HG03442 (cell line): Measurements from ENCODE around the gene USP36.
"Not testable (repeated sequence)": the region's sequence is repeated elsewhere in the genome, so short reads cannot be mapped to it uniquely, and the experiment has no call there.

Source experiments
- ATAC-seq: cut with Tn5 transposase; IDR thresholded peaks from one replicate; pipeline ENCODE4 v1.9.1; 2021; ENCODE audit warnings: mild to moderate bottlenecking, moderate library complexity; ENCODE audit not compliant: unreplicated experiment

Gene USP36

DNA sequence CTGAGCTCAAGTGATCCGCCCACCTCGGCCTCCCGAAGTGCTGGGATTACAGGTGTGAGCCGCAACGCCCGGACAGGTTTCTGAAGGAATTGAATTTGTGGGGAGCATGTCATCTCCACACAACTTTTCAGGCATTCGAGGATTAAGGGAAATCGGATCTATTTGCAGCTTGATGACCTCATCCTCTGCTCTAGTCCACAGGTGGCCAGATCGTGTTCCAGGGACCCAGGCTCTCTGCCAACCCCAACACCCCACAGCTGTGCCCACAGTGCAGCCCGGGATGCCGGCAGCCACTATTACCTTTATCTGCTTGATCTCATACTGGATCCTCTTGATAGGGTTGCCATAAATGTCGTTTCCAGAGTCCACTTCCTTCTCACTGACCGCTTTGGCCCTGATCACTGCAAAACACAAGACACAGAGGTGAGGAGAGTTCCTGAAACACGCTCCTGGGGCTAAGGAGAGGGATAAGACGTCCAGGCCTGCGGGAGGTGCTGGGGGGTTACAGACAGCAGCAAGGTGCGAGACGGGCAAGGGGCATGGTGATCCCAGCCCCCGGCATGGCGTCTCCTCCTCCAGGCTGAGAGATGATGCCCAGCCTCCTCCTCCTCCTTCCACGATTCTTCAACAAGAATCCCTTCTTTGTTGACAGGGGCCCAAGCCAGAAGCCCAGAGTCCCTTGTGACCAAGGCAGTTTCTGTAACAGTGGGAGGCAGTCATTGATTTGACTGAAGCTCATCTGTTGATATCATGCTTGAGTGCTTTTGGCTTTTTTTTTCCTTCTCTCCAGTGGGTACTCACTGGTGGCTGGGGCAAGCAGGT is 33.1 kb upstream of the USP36 start:
- ATAC-seq: no peak

DNA sequence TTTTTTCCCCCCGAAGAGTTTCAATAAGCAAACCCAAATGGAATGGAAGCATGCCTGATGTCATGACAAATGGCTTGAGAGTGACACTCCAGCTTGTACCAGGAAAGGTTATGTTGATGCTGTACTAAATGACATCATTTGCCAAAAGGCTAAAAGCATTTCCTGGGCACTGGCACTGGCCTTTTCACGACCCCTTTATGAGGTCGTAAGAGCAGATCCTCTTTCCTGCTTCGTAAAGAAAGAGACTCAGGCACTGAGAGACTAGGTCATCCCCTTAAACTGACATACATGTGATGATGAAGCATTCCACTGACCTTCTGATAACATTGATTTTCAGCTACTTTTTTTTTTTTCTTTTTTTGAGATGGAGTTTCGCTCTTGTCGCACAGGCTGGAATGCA is 31.9 kb upstream of the USP36 start:
- no peak for ATAC-seq

DNA sequence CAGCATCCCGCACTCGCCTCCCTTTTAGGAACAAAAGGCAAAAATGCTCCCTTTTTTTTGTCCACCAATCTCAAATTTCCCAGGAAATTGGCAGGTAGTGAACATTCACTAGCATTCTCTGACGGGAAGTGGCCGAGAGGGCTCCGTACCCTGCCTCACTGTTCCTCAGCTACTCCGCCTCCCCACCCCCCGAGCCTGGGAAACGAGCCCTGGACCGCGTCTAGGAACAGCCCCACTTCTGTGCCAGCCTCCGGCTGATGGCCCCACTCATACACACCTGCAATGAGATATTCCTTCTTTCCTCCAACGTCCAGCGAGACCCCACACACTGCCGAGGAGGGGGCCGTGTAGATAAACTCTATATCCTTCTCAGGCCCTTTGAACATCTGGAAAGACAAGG is 30.0 kb upstream of the USP36 start:
- ATAC-seq: no peak

DNA sequence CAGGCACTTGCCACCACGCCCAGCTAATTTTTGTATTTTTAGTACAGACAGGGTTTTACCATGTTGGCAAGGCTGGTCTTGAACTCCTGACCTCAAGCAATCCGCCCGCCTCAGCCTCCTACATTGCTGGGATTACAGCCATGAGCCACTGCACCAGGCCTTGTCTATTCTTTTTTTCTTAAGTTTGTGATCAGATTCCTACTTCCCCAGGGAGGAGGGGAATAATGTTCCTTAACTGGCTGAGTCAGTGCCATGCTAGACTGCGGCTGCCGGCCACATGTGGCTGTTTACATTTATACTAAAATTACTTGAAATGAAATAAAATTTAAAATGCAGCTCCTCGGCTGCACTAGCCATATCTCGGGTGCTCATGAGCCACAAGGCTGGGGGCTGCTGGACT is 27.8 kb upstream of the USP36 start:
- no peak for ATAC-seq

DNA sequence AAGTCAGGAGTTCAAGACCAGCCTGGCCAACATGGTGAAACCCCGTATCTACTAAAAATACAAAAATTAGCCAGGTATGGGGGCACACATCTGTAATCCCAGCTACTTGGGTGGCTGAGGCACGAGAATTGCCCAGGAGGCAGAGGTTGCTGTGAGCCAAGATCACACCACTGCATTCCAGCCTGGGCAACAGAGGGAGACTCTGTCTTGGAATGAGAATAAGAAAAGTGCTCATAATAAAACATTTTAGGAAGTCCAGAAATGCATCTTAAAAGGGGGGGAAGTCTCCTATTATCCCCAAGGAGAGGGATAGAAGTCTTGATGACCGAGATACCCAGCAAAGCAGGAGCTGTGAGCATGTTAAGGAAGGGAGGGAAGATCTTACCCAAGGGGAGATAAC is 26.4 kb upstream of the USP36 start:
- not testable (repeated sequence) for ATAC-seq

DNA sequence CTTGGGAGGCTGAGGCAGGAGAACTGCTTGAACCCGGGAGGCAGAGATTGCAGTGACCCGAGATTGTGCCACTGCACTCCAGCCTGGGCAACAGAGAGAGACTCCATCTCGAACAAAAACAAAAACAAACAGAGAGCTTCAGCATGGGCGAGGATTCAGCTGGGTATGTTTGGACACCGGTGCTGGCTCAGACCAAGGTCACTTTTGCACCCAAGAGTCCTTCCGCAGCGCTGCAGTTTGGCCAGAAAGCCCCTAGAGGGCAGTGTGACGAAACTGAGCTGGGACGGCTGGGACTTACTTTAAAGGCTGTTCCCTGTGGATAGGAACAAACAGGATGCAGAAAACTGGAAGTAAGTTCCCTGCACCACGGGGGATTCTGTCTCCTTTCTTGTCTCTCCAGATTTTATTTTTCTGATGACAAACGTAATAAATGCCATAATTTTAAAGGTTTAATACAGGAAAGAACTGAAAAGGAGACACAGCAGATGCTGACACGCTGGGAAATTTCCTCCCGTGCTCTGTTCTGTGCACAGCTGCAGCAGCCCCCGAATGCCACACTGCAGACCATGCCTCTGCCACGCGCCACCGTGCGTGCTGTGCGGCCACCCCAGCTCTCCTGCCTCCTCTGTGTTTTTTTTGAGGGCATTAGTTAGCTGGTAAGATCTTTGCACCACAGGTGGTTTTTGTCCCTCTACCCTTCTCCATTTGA is 25.2 kb upstream of the USP36 start:
- no peak for ATAC-seq

DNA sequence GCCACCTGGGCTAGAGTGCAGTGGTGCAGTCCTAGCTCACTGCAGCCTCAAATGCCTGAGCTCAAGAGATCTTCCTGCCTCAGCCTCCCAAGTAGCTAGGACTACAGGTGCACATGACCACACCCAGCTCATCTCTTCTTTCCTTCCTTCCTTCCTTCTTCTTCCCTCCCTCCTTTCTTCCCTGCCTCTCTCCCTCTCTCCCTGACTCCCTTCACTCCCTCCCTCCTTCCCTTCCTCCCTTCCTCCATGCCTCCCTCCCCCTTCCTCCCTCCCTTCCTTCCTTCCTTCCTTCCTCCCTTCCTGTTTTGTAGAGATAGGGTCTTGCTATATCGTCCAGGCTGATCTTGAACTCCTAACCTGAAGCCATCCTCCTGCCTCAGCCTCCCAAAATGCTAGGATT is 23.5 kb upstream of the USP36 start:
- ATAC-seq: no peak

DNA sequence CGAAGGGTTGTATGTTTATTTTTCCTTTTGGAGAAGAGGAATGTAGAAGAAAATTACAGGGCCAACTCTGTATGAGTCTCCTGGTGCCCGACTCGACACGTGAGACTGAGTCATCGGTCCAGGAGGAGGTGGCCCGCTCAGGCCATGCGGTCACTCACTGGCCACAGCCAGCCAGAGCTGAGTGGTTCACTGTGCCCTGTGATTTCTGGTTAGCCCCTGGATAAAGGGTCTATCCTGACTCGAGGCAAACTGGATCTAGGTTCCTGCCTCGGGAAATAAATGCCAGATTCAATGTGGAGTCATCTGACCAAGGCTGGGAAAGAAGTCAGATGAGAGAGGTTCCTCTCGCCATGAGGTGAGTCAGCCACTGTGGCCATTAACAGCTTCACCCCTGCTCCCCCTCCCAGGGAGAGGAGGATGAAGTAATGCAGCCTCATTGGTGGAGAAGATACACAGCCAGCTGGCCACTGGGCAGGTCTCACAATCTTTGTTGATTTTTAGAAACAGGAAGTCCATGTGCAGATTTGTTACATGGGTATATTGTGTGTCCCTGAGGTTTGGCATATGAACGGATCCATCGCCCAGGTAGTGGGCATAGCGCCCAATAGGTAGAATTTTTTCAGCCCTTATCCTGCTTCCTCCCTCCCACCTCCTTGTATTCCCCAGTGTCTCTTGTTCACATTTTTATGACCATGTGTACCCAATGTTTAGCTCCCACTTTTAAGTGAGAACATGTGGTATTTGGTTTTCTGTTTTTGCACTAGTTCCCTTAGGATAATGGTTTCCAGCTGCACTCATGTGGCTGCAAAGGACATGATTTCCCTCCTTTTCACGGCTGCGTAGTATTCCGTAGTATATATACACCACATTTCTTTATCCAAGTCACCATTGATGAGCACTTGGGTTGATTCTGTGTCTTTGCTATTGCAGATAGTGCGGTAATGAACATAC is 21.7 kb upstream of the USP36 start:
- ATAC-seq: no peak

DNA sequence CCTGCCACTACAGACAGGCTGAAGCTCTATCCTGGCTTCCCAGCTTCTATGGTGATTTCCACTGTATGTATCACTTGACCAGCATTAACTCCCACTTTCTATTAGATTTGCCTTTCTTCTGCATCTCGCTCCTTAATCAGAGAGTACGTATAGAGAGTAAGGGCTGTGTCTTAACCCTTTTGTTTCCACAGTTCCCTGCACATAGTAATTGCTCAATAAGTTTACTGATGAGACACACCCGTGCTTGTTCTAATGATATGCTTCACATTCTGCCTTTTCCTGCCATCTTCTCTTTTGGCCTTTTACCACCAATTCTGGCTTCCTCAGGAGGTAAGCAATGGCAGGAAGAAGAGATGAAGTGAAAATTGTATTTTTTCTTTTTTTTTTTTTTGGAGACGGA is 20.6 kb upstream of the USP36 start:
- no peak for ATAC-seq

DNA sequence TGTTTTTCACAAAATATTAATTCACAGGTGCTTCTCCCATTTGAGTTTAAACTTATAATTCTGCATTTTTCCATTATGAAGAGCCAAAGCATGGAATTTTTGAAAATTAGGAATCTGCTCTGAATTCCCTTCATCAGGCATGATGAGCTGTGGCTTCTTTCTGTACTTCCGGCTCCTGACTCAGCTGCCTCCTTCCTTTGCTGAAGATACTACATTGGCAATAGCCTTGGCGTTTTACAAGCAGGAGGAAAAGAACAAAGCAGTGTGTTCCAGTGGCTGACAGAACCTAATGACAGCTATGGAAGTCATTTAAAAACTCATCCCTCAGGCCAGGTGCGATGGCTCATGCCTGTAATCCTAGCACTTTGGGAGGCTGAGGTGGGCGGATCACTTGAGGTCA is 18.4 kb upstream of the USP36 start:
- no peak for ATAC-seq

DNA sequence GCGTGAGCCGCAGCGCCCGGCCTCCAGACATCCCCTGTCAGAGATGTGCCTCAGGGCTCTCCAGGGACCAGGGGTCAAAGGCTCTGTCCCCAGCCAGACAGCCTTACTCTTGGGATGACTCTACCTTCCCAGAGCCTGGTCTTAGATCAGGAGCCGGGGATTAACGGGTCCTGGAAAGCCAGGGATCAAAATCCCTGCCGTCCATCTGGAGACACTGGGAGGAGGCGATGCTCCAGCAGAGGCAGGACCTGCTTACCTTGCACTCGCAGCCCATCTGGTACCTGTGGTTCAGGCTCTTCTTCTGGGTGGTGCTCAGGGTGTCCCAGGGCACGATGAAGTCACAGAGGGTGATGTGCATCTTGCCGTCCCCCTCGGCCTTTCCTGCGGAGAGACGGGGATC is 16.7 kb upstream of the USP36 start:
- ATAC-seq: no peak

DNA sequence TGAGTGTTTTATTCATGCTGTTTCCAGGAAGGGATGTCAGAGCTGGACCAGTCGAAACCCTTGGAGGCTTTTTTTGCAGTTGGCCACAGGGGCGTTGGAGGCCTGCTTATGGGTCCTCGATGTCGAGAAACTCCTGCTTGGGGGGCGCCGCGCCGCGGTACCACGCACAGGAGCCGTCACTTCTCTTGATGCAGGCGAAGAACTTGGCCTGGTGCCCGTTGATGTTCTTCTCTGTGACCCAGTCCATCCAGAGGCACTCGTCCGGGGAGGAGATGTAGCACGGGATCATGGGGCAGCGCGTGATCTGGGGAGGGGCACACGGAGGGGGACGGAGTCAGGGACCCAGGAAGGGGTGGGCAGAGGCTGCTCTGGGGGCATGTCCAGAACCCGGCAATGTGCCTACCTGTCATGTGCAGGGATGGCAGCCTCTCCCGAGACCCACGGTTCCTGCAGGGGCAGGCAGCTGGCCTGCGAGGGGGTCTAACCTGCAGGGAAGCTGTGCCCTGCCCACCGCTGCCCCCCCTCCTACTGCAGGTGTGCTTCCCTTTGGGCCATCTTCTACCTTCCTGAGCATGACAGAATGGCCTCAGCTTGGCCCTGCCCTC is 15.0 kb upstream of the USP36 start:
- ATAC-seq: no peak

DNA sequence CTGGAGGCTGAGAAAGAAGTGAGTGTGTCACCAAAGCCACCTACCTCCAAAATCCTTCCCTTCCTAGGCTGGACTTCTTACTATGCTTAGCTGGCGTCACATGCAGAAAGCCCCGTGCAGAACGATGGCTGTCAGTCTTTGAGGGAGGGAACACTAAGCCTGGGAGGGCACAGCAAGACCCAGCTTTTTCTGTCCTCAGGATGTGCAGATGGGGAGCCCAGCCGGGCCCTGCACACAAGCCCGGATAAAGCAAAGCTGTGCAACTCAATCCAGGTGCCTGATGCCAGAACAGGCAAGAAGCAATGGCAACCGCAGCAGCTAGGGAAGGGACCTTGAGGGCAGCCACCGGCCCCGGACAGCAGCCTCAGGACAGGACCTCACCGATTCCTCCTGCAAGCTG is 13.9 kb upstream of the USP36 start:
- no peak for ATAC-seq

DNA sequence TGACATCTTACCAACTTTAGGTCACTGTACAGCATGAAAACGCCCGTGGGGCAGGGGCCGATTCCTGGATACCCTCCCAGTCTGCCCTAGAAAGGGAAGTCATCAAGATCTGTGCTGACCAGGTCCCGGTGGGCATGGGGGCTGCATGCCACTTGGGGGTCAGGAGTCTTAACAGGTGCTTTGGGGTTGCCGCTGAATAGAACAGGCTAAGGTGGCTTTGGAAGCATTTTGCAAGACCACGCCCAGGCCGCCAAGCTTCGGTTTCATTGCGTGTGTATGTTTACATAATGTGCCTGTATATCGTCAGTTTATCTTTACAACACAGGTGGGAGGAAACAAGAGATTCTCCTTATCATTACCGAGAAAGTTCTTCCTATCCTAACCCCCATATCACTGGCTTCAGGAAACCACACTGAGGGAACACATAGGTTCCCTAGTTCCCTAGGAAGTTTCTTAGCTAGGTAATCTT is 13.3 kb upstream of the USP36 start:
- ATAC-seq: no peak

DNA sequence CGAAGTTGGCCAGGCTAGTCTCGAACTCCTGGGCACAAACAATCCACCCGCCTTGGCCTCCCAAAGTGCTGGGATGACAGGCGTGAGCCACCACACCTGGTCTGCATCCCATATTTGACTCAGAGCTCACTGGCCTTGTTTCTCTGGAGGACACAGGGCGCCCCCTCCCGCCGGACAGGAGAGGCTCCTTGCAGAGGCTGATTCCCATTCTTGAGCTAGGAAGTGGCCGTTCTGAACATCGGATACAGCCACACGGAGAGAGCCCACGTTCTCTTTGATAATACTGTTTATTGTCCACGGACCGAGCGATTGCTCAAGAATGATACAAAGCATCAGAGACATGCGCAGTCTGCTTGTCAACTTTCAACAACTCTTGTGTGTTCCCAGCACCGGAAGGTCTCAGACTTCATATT is 12.1 kb upstream of the USP36 start:
- ATAC-seq: no peak

DNA sequence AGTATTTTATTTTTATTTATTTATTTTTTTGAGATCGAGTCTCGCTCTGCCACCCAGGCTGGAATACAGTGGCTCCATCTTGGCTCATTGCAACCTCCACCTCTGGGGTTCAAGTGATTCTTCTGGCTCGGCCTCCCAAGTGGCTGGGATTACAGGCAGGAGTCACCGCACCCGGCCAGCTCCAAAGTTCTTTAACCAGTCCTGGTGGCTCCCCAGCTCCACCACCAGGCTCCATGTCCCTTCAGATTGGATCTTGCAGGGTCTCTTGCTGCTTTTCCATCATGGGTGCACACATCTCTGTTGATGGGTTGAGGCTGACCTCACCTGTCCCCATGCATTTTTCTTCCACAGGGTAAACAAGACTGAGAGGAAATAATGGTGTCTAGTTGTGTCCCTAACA is 8.4 kb upstream of the USP36 start:
- ATAC-seq: no peak

DNA sequence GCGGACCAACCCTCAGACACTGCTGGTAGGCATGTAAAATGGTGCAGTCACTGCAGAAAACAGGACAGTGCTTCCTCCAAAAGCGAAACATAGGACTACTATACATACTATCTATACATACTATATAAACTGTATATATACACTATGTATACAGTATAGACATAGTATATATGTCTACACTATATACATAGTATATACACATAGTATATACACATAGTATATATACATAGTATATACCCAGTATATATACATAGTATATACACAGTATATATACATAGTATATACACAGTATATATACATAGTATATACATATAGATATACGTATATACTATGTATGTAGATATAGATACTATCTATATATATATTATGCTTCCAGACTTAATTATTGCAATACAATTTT is 6.4 kb upstream of the USP36 start:
- ATAC-seq: no peak

DNA sequence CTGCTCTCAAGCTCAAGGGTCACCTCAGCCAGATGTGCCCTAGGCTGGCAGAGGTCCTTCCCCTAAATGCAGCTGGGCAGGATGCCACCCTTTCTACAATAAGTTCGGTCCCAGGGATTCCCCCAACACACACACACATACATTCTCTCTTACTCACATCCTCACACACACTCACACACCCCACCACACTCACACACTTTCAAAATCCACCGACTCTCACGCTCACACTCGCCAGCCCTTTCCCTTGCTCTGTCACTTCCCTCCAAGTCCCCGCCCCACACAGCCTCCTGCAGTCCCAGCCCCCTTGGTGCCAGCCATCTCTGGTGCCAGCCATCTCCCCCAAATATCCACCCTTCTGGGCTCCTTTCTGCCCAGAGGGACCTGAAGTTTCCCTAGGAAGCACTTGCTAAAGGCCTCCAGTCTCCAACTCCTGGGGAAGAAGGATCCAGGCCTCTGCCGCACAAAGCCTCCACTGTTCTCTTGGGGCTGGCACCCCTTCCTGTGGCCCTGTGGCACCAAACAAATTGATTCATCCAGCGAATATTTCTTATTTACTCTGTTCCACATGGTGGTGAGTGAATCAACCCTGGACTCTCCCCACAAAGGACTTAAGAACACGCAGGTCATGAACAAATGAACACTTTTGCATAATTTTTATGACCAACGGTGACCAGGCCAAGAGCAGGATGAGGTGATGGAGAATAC is 3.8 kb upstream of the USP36 start:
- no peak for ATAC-seq

DNA sequence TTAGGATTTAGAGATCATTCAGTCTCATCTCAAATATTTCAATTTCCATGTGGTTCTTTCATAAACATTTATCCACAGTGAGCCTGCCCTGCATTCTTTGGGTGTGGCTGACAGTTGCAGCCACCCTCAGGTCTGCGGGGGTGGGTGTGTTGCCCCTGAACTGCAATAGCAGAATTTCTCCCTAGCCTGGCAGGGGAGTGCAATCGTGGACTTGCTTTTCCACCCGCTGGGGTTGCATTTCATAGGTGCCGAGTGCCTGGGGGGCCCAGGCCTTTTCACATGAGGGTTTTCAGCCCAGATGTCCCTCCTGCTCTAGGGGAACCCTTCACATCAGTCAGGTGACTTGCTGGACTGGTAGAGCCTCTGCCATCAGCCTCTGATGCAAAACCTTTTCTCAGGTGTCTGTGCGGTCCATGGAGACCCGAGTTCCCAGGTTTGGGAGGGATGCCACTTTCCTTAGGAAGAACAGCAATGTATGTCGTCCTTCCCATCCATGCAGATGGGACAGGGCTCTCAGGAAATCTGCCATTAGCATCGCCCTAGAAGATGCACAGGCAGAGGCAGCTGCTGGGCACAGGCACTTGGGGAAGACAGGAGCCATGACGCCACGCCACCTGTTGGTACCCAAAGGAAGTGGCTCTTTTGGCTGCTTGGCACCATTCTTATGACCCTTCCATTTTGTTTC is 2.4 kb upstream of the USP36 start:
- no peak for ATAC-seq

DNA sequence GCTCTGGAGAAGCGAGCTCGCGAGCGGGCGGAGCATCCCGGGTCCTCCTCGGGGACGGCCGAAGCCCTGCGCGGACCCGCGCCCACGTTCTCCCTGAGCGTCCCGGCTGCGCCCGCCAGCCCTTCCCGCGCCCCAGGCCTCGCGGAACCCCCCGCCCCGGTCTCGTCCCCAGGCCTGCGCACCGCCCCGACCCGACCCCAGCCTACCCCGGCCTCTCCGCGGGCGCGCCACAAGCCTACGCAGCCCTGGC is 159 bp downstream of the USP36 start:
- no peak for ATAC-seq
